ENCODE data around the gene IL9R.
"Not testable (repeated sequence)": the region's sequence is repeated elsewhere in the genome, so short reads cannot be mapped to it uniquely, and the experiment has no call there.

Gene IL9R

DNA sequence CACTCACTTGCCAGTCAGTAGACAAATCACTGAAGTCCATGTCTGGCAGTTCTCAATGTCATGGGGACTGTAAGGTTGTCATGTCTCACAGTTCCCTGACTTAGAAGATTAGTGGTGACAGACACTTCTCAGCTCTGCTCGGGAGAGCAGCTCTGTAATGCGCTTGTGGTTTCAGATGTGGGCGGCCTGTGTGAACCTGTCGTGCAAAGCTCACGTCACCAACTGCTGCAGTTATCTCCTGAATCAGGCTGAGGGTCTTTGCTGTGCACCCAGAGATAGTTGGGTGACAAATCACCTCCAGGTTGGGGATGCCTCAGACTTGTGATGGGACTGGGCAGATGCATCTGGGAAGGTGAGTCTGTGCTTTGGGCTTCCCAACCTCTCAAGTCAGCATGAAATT lies at the start of gene IL9R:
Gene IL9R, plus strand, starts transcription at position 261 of the 400 bp plus-strand sequence. Its CDS starts 64 bp downstream, at position 325.
- DNase-seq (ENCODE audit: low read depth in 2 of 2), result peak; percentile 25 to 41

GRCh38 chrX:155949098-155949497 lies 48.4 kb upstream of the IL9R start:
- DNase-seq (ENCODE audit: low read depth in 2 of 2), result no peak

DNA sequence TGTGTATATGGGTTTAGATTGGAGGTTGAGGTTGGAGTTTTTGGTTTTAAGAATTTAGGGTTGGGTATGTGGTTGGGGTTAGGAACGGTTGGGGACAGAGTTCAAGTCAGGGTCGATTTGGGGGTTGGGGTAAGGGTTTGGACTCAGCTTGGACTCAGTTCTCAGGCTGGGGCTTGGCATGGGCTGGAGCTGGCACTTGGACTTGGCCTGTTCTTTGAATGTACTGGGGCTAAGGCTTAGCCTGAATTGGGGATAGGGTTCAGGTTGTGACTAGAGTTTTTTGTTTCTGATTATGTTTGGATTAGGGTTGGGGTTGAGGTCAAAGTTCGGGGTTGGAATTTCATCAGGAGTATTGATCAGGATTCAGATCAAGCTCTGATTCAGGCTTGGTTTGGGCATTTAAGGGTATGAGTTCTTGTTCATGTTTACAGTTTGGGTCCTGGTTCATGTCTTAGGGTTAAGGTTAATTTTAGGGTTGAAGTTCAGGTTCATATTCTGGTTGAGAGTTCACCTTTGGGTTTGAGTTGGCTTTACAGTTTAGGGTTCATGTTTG lies 46.2 kb upstream of the IL9R start:
- no peak for DNase-seq (ENCODE audit: low read depth in 2 of 2)

GRCh38 chrX:155953055-155953454 lies 44.4 kb upstream of the IL9R start:
- DNase-seq (ENCODE audit: low read depth in 2 of 2), result no peak

DNA sequence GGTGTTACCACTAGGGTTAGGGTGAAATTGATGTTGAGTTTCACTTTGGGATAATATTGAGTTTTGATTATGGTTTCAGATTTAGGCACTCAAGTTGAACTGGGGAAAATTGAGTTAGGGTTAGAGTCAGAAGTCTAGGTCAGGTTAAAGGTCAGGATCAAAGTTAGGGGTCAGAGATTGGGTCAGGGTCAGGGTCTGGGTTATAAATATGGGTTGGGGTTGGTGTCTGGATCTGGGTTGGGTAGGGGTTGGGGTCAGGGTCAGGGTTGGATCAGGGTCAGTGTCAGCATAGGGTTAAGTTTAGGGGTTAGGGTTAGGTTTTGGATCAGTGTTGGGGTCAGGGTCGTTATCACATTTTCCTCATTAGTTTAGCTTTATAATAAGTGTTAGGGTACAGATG lies 42.7 kb upstream of the IL9R start:
- DNase-seq (ENCODE audit: low read depth in 2 of 2), result no peak

DNA sequence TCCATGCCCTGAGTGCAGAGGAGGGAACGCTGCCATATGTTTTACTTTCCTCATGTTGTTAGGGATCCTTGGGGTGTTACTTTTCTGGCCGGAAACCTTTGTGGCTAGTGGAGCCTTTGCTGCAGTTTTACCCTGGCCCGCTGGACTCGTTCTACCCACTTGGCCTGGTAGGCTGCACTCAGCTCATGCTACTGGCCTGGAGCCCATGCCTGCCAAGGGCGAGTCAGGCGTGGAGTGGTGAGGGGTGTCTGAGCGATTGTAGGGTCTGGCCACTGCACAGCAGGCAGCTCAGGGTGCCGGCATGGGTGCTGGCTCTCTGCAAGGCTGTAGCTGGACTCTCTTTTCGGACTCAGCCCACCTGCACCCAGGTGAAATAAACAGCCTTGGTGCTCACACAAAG lies 41.4 kb upstream of the IL9R start:
- no peak for DNase-seq (ENCODE audit: low read depth in 2 of 2)

GRCh38 chrX:155956649-155957048 lies 40.8 kb upstream of the IL9R start:
- no peak for DNase-seq (ENCODE audit: low read depth in 2 of 2)

- DNase-seq (ENCODE audit: low read depth in 2 of 2), result no peak
These were observed 39.7 kb upstream of the IL9R start for GRCh38 chrX:155957843-155958242.

- DNase-seq (ENCODE audit: low read depth in 2 of 2), result no peak
These were observed 38.4 kb upstream of the IL9R start for GRCh38 chrX:155959018-155959587.

DNA sequence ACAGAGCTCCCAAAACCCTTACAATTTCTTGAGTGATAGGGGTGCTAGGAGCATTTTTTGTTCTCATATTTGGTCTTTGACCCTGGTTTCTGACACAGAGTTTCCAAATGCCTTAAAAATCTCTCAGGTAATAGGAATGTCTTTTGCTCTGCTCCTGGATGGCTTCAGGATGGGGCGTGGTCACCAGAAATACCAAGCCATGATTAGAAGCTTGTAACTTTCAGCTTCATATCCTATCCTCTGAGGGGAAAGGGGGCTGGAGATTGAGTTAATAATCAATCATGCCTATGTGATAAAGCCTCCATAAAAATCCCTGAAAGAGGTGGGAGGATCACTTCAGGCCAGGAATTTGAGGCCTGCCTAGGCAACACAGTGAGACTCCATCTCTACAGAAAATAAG lies 34.6 kb upstream of the IL9R start:
- no peak for DNase-seq (ENCODE audit: low read depth in 2 of 2)

DNA sequence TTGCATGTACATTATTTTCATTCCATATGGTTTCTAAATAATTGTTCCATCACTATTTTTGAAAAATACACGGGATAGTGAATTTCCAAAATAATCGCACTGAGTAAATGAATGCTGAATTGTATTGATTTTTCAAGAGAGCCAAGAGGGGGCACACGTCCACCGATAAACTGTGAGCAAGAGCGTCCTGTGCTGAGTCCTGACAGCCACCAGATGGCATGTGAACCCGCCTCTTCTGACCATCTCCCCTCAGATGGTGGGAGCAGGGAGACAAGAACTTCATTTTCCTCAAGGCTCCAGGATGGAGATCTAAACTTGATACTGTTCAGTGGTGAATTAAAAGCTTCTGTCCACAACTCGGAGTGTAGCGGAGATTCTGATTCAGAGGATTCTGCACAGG lies 30.6 kb upstream of the IL9R start:
- DNase-seq (ENCODE audit: low read depth in 2 of 2), result peak in 1 of 2 donors; percentile 22

GRCh38 chrX:155967653-155968325 lies 29.7 kb upstream of the IL9R start:
- no peak for DNase-seq (ENCODE audit: low read depth in 2 of 2)

DNA sequence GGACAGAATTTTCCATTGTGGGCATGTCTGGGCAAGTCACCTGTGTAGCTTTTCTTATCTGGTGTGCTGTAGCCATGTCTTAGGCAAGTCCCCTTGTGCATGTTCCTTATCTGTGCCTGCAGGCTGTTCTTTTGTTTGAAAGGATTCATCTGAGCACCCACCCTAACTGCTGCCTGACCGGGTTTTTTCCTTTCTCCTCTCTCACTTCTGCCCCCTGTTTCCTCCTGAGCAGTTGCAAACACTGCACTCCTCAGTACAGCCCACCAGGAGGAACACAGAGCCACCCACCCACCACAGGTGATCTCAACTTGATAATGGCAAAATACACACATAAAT lies 29.2 kb upstream of the IL9R start:
- no peak for DNase-seq (ENCODE audit: low read depth in 2 of 2)

DNA sequence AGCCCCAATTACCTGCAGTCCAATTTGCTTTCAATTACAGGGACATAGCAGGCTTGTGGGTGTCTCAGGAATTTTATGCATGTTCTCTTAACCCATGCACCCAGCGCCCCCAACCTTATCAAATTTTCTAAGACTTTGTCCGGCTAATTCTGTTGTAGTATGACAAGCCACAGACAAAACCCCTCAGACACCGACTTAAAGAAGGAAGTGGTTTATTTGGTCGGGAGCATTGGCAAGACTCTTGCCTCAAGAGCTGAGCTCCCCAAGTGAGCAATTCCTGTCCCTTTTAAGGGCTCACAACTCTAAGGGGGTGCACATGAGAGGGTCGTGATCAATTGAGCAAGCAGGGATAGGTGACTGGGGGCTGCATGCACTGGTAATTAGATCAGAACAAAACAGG lies 28.7 kb upstream of the IL9R start:
- no peak for DNase-seq (ENCODE audit: low read depth in 2 of 2)

- DNase-seq (ENCODE audit: low read depth in 2 of 2), result not testable (repeated sequence)
These were observed 25.8 kb upstream of the IL9R start for GRCh38 chrX:155971658-155972057.

DNA sequence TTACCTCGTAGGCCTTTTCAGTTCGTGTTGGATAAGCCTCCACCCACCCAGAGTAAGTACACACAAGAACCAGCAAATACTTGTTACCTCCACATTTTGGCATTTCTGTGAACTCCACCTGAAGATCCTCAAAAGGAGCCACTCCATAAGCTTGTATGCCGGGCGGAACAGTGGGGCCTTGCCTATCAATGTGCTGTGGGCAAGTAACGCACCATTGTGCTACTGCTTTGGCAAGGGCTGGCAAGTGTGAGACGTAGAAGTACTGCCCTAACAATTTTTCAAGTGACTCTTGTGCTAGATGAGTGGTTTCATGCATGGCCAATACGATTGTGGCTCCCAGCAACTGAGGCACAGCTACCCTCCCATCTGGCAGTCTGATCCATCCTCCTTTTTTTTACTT lies 25.3 kb upstream of the IL9R start:
- not testable (repeated sequence) for DNase-seq (ENCODE audit: low read depth in 2 of 2)

DNA sequence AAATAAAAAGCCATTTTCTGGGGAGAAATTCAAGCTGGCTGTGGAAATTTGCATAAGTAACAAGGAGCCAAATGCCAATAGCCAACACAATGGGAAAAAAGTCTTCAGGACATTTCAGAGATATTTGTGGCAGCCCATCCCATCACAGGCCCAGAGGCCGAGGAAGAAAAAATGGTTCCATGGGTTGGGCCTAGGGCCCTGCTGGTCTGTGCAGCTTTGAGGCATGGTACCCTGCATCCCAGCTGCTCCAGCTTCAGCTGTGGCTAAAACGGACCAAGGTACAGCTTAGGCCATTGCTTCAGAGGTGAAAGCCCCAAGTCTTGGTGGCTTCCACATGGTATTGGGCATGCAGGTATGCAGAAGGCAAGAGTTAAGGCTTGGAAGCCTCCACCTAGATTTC lies 14.2 kb upstream of the IL9R start:
- DNase-seq (ENCODE audit: low read depth in 2 of 2), result no peak

DNA sequence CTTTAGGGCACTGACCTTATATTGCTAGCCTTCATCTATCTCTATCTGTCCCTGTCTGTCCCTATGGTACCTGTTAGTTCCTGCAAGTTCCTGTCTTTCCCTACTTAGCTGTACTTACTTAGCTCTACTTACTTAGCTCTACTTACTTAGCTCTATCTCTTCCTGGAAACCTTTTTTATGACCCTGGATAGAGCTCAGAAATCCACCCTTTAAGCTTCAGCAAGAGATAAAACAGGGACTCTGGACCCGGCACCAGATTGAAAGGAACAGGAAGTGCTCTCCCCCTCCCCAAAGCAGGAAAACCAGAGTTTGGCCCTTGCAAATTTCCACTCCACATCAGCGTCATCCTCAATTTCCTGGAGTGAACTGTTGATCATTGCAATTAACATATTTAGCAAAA lies 12.3 kb upstream of the IL9R start:
- no peak for DNase-seq (ENCODE audit: low read depth in 2 of 2)

GRCh38 chrX:155986995-155987394 lies 10.5 kb upstream of the IL9R start:
- not testable (repeated sequence) for DNase-seq (ENCODE audit: low read depth in 2 of 2)

DNA sequence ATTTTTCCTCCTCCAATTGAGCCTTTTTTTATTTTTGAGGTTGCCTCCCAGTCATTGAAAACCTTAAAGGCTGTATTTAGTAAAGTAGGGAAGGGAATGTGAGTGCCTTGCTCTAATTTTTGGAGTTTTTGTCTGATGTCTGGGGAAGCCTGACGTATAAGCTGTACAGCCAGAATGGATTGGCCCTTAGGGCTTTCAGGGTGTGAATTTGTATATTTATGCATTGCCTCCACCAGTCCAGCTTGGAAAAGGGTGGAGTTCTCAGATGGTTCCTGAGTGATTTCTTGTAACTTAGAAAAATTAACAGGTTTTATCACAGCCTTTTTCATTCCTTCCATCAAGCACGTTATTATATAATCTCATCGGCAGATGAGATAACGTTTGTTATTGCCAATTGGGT lies 8.6 kb upstream of the IL9R start:
- no peak for DNase-seq (ENCODE audit: low read depth in 2 of 2)

- no peak for DNase-seq (ENCODE audit: low read depth in 2 of 2)
These were observed 4.1 kb upstream of the IL9R start for GRCh38 chrX:155993421-155993820.

GRCh38 chrX:155995321-155995875 lies 2.1 kb upstream of the IL9R start:
- no peak for DNase-seq (ENCODE audit: low read depth in 2 of 2)

- DNase-seq (ENCODE audit: low read depth in 2 of 2), result no peak
These were observed 620 bp downstream of the IL9R start for GRCh38 chrX:155998116-155998515.

Measured in stimulated activated CD4-positive, alpha-beta T cell treated with anti-CD3 and anti-CD28 coated beads, Interleukin-4, amount 100 ng/mL, for 48 hours (primary cell).